IMR-90 (cell line): ENCODE results near the gene ZCCHC14.

Source experiments
- CEBPB ChIP-seq: IDR thresholded peaks from 2 replicates; pipeline ENCODE4 v1.6.1; 2012; ENCODE audit warnings: low read depth, low read length, improper control_type of control experiment
- CTCF ChIP-seq: conservative IDR thresholded peaks from 2 replicates; pipeline ENCODE4 v1.5.1; 2012; ENCODE audit warnings: mild to moderate bottlenecking, low read depth, low read length, improper control_type of control experiment

GRCh38 chr16:87390641-87391323 lies 102.0 kb downstream of the ZCCHC14 start:
- TF ChIP-seq CTCF (no peak), CEBPB (no peak)
